GM13976 (cell line): Measurements from ENCODE around the gene RPS19BP1.

ENCODE experiments used
- DNase-seq: peaks from one replicate; pipeline ENCODE4 v3.0.0; 2012; ENCODE audit warnings: low spot score
- CTCF ChIP-seq: IDR thresholded peaks from 2 replicates; pipeline ENCODE4 v1.5.1; 2012; ENCODE audit warnings: borderline replicate concordance, mild to moderate bottlenecking; ENCODE audit not compliant: insufficient read depth; ENCODE audit errors: extremely low read depth, missing control alignments, control extremely low read depth
- in situ Hi-C: fragments of 300-500 bp; cut with MboI; formaldehyde crosslinking; loops from one replicate; pipeline ENCODE4 v1.12.0; 2022; ENCODE audit warnings: low sequenced_read_pairs, mixed read lengths, inconsistent platforms; ENCODE audit not compliant: unreplicated experiment

RPS19BP1 gene

GRCh38 chr22:39560127-39560526, 27.6 kb upstream of the RPS19BP1 start:
- TF ChIP-seq CTCF = no peak
- in situ Hi-C loops = no loop called here
- no peak for DNase-seq

GRCh38 chr22:39559456-39560105, 27.0 kb upstream of the RPS19BP1 start:
- TF ChIP-seq CTCF = peak; percentile 62
- DNase-seq = peak; percentile 70
- in situ Hi-C loops = no loop called here

GRCh38 chr22:39558950-39559349, 26.4 kb upstream of the RPS19BP1 start:
- TF ChIP-seq CTCF = no peak
- in situ Hi-C loops = no loop called here
- DNase-seq = peak; percentile 37

GRCh38 chr22:39558254-39558727, 25.7 kb upstream of the RPS19BP1 start:
- in situ Hi-C loops = no loop called here
- TF ChIP-seq CTCF = no peak
- DNase-seq = no peak

- in situ Hi-C loops = no loop called here
- no peak for DNase-seq
- TF ChIP-seq CTCF = no peak
Measured at GRCh38 chr22:39556970-39557841, 24.7 kb upstream of the RPS19BP1 start.

- in situ Hi-C loops = no loop called here
- DNase-seq = no peak
- TF ChIP-seq CTCF = no peak
Measured at GRCh38 chr22:39554151-39554550, 21.6 kb upstream of the RPS19BP1 start.
